Esophagus squamous epithelium (tissue), 4 donors: Measurements from ENCODE around the gene ZNF385B.

Experiments used
- CTCF ChIP-seq, 6 experiments: fragments of 450-650 bp in 4 of 6; fragments of 200-600 bp in 2 of 6; sonication (generic) in 2 of 6; IDR thresholded peaks; one replicate each; pipeline ENCODE4 v1.5.1; 2016 to 2019; ENCODE audit warnings: antibody characterized with exemption in 6 of 6, mild to moderate bottlenecking in 4 of 6, moderate library complexity in 4 of 6
- POLR2A ChIP-seq, 4 donors: fragments of 450-650 bp; IDR thresholded peaks; one replicate each; pipeline ENCODE4 v1.6.1; 2017; ENCODE audit warnings: antibody characterized with exemption in 4 of 4, mild to moderate bottlenecking in 4 of 4, moderate library complexity in 3 of 4

GRCh38 chr2:179861027-179861415 is 391 bp downstream of the ZNF385B start:
- no peak for TF ChIP-seq CTCF (IDR thresholded peaks at IDR 0.05)
- no peak for TF ChIP-seq POLR2A (IDR thresholded peaks at IDR 0.05)
